GM19023 (cell line): ENCODE results near the gene COX6B2.

Experiments
- ATAC-seq: cut with Tn5 transposase; IDR thresholded peaks from one replicate; pipeline ENCODE4 v1.9.1; 2021; ENCODE audit warnings: mild to moderate bottlenecking, moderate library complexity; ENCODE audit not compliant: unreplicated experiment

Gene COX6B2

DNA sequence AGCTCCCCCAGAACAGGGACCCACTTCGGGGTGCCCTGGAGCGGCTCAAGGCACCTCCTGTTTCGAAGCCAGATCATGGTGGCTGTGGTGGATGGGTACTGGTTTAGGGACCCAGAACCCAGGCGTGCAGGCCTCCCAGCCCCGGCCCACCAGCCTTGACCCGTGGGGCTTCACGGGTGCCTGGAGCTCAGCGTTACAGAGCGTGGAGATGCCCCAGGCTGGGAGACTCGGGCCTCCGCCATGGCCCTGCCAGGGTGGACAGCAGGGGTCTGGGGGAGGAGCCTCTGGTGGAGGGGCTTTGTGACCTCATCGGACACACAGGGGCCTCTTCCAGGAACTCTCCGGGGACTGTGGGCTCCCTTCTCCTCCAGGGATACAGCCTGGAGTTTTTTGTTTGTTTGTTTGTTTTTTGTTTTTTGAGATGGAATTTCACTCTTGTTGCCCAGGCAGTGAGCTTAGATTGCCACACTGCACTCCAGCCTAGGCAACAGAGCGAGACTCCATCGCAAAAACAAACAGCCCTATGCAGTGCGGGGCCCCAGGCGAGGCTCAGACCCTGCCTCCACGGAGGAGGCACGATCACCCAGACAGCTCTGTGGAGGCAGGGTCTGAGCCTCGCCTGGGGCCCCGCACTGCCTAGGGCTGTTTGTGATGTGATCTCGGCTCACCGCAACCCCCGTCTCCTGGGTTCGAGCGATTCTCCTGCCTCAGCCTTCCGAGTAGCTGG, 8.6 kb upstream of the COX6B2 start, which contains the start of gene GARIN5B:
GARIN5B (minus strand) TSS at position 271 of the 727 bp plus-strand sequence; CDS start at position 77, 194 bp downstream.
- no peak for ATAC-seq

GRCh38 chr19:55362174-55362989, 7.9 kb upstream of the COX6B2 start:
- no peak for ATAC-seq

GRCh38 chr19:55360902-55361301, 6.4 kb upstream of the COX6B2 start:
- ATAC-seq = no peak

DNA sequence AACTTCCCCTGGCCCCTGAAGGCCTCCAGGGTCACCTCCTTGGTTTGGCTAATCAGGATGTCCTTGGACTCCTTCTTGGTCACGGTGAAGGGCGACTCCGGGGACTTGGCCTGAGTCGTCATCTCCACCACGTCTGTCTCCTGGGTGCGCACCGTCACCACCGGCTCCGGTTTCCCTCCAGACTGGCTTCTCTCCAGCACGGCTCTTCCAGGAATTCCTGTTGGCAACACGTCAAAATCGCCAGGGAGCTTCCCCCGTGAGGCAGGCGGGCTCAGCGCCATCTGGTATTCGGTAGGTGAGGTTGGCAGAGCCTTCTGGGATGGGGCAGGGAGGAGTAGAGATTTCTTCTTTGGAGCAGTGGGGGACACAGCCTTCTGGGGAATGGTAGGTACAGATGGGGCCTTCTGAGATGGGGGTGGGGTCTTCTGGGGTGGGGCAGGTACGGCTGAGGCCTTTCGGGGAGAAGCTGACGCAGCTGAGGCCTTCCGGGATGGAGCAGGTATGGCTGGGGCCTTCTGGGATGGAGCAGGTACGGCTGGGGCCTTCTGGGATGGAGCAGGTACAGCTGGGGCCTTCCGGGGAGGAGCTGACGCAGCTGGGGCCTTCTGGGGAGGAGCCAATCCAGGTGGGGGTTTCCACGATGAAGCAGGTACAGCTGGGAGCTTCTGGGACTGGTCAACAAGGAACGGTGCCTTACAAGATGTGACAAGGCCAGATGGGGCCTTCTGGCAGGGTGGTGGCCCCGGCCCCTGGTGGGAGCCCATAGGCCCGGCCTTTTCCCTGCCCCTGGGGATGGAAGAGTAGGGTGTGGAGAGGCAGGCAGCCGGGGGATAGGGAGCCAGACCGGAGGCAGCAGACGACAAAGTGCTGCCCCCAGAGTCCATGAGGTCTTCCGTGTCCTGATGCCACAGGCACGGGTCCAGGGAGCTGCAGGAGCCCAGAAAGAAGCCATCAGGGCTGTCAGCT, 4.7 kb upstream of the COX6B2 start:
- ATAC-seq = no peak

DNA sequence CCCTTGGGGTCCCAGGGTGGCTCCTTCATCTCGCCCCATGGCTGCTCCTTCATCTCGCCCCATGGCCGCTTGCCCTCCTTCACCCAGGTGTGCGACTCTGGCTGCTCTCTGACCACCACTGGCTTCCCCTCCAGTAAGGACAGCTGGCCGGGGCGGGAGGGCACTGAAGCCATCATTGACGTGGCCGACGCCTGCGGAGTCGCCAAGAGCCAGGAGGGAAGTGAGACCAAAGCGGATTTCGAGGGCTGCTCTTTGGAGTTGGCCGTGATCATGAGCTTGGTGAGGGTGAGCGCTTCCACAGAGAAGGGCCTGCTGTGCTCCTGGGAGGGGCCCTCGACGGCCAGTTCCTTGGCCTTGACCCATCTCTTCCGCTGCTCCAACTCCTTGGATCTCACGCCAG, 4.0 kb upstream of the COX6B2 start:
- ATAC-seq = no peak

DNA sequence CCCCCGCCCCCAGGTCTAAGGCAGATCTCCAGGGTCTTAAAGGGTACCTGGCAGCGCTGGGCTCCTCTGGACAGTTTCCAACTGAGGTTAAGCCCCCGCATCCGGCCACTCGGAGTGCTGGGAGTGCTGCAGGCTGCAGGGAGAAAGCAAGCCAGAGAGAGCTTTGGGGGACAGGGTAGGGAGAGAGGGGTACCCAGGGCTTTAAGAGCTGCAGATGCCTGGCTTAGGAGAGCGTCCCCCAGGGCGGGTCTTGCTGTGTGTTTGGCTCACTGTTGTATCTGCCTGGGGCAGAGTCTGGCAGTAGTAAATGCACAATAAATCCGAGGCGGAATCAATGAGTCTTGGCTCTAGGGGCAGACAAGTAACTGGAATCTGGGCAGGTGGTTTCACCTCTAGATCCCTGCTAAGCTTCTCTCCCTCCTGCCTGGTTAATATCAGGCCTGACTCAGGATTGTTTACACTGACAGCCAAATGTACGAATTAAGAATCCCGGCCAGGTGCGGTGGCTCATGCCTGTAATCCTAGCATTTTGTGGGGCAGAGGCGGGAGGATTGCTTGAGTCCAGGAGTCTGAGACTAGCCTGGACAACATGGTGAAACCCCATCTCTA, 798 bp upstream of the COX6B2 start:
- ATAC-seq = no peak

DNA sequence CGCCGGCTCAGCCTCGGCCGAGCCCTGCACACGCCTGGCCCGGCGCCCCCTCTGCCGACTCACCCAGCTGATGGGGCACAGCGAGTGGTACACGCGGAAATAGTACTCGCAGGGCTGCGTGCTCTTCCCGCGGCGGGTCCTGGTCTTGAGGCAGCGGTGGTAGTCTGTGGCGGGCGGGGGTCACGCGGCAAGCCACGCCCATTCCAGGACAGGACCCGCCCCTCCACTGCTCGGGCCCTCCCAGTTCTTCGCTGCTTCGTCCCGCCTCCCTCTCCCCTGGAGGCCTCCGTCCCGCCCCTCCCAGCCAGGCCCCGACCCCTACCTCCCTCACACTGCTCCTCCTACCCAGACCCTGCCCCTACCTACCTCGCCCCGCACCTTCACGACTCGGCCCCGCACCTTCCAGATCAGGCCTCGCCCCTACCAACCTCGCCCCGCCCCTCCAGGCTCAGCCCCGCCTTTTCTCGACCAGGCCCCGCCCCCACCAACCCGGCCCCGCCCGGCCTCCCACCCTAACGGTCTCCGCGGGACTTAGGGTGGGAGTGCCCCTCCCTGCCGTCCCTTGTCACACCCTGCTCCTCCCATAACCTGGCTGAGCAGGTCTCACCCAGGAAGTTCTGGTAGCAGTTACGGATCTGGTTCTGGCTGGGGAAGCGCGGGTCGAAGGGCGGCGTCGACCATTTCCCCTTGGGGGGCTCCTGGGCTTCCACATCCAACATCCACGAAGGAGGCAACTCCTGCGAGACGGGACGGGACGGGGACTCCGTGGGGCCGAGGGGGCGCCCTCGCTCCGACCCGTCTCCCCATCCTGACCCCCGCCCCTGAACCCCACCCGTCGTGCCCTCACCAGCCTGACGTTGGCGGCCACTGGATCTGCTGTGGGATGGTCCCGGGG, 469 bp downstream of the COX6B2 start:
- no peak for ATAC-seq

- ATAC-seq = no peak
Observed at GRCh38 chr19:55353356-55353802, 1.1 kb downstream of the COX6B2 start.

- no peak for ATAC-seq
Observed at GRCh38 chr19:55352549-55353145, 1.9 kb downstream of the COX6B2 start.

DNA sequence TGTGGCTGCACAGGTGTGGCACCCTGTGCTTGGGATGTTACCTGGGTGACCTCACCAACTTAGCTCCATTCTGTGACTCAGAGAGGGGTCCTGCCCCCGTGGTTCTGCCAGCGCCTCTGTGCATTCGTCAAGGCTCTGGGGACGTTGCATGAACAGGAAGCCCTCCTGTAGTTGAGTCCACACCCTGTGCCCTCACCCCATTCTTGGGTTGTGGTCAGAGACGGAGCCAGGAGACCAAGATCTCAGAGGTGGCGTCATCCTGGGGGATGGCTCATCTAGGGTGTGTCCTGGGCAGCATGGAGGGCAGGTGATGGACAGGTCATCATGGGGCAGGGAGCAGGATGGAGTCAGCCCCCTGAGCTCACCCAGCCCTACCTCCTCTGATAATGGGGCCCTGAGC, 2.5 kb downstream of the COX6B2 start:
- no peak for ATAC-seq

DNA sequence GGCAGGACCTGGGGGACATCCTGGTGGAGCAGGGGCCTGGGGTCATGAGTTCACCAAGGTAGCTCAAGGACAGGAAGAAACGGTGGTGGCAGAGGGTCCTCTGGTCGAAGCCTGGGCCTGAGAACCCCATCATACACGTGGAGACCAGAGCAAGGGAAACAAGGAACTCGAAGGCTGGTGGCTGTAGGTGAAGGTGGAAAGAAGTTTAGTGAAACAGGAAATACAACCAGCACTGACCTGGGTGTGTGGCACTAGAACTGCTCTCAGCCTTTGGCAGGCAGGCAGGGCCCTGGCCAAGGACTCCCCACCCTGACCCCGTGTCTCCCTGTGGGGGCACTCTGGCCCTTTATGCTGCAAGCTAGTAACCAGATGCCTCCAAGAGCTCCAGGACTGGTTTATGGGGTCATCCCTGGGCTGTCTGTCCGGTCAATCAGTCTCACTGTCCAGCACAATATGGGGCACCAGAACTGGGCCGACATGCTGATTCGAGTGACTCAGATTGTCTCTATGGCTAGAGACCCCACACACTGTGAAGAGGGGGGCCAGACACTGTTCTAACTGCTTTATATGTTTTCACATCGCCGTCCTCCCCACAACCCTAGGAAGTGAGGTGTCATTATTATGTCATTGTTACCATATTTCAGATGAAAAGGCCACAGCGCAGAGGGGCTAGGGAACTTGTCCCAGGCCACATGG, 3.8 kb downstream of the COX6B2 start:
- ATAC-seq = no peak

DNA sequence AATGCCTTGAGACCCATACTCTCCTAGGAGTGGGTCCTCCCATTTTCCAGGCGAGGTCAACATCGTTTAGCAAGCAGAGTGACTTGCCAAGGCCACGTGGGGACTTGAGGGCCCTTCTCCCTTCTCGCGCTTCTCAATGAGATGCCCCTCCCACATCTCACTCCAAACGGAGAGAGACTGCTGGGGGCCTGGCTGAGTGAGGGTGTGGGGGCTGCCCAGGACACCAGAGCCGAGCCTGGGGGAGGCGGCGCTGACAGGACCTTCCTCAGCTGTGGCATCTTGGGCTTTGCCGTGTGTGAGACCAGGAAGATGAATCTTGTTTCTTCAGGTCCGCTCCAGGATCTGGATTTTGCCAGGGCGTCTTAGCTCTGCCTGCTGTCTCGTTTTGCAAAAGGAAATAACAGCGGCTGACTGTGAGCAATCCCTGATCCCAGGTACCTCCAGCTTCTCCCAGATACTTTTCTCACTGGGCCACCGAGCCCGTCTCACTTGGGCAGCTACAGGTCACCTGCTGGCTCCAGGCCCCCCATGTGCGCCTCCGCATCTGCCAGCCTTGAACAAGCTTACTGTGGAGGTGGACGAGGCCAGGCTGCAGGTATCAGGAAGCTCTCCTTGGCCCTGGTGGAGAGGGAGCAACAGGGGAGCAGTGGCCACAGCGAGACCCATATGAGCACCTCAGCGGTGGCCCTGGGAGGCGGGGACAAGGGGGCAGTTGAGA, 6.0 kb downstream of the COX6B2 start:
- no peak for ATAC-seq

DNA sequence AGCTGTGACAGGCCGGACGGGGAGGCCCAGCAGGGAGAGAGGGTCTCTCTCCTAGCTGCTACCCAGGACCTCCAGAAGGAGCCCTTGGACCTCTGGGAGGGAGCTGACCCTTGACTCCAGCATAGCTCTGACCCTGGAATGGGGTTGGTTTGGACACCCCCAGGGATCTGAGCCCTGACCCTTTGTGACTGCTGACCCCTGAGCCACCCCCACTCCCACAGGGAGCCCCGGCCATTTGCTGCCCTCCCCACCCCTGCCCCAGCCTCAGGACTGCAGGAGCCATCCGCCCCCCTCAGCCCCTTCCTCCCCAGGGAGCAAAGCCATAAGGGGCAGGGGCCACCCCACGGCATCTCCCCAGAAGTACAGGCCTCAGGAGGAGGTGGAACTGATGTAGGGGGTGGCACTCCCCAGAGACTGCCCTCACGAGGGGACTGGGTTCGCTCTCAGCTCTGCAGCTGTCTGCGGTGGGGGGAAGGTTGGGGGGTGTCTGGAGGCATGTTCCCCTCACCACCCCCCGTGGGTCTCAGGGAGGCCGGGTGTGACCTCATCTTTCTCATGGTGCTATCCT, 7.0 kb downstream of the COX6B2 start:
- ATAC-seq = no peak

GRCh38 chr19:55346725-55347441, 7.6 kb downstream of the COX6B2 start:
- ATAC-seq = no peak

GRCh38 chr19:55345818-55346724, 8.4 kb downstream of the COX6B2 start:
- ATAC-seq = no peak
